Measurements from ENCODE around the gene CDK11A.

The CDK11A gene

DNA sequence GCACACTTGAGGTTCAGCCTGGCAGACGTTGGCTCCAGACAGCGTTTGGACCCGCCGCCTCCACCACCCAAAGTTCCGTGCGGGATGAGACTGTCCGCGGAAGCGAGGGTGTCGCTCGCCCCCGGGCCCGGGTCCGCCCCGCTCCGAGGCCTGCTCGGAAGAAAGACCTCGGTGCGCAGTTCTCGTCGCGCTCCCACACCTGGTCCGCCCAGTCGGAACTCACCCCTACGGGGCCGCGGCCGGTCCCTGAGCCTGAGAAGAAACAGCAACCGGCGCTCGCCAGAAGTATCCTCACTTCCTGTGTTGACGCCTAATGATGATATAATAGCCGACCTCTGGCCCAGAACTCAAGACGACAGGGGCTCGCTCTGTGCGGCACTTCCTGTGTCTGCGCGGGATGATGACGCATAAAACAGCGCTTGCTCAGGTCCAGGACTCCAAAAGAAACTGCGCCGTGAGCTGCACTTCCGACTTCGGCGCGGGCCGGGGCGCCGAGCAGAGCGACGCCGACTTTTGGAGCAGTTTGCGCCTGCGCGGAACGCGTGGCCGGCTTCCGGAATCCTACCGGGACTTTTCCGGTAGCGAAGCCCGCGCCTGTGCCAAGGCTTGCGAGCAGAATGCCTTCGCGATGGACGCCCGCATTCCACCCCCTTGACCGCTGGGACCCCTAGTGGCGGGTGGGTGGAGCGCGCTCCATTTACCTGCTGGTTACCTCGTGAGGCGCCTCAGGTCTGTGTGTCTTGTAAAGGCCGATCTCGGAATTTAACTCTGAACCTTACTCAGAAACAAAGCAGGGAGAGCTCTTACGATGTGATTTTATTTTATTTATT is at the start of gene CDK11A:
TSS of gene CDK11A (minus strand) at position 323 of the 830 bp plus-strand sequence. CDS start 1,539 bp downstream, outside the sequence.
- DNase-seq: peak; percentile 100

DNA sequence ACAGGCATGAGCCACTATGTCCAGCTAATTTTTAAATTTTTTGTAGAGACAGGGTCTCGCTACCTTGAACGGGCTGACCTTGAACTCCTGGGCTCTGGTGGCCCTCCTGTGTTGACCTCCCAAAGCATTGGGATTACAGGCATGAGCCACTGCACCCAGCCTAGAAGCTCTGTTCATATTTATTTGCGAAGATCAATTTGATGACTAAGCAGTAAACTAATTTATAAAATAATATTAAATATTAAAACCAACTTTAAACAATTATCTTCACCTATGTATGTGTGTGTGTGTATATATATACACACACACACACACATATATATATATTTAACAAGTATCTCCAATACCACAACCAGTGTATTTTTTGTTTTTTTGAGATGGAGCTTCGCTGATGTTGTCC is 49.7 kb upstream of the CDK11A start:
- no peak for DNase-seq

DNA sequence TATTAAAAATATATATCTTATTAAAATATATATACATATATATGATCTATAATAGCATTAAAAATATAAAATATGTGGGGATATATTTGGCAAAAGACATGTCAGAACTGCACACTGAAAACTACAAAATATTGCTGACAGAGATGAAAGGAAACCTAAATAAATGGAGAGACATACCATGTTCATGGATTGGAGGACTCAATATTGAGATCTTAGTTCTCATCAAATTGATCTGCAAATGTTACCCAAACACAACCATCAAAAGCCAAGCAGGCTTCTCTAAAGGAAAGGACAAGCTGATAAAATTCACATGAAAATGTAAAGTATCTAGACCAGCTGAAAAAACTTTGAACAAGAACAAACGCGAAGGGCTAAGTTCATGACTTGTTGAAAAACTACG is 46.9 kb upstream of the CDK11A start:
- DNase-seq: no peak

DNA sequence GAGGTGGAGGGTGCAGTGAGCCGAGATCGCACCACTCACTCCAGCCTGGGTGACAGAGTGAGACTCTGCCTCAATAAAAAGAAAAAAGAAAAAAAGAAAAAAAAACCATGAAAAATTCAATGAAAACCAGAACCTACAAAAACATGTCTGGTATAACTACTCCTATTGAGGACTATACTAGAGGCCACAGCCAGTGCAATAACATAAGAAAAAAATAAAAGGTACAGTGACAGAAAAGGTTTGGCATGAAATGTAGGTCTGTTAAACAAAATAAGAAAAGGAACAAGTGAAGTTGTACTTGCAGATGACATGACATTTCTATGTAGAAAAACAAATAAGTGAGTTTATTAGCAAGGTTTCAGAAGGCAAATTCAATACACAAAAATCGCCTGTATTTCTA is 45.9 kb upstream of the CDK11A start:
- DNase-seq: no peak

DNA sequence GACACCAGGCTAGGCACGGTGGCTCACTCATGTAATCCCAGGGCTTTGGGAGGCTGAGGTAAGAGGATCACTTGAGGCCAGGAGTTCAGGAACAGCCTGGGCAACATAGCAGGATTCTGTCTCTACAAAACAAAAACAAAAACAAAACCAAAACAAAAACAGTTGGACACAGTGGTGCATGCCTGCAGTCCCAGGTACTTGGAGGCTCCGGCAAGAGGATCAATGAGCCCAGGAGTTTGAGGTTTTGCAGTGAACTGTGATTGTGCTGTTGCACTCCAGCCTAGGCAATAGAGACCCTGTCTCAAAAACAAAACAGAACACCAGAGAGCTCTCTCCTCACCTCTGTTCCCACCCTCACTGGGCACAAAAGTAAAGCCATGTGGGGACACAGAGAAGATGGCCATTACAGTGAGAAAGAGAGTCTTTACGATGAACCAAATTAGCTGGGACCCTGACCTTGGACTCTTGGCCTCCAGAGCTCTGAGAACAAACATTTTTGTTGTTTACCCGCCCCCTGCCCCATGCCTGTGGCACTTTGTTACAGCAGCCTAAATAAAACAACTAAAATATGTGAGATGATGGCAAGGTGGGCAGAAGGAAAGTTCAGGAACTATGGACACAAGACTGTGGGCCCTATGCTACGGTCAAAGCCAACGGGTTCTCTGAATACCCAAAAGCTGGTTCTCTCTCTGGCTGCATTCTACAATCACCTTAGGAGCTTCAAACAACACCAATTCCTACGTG is 44.3 kb upstream of the CDK11A start:
- no peak for DNase-seq

DNA sequence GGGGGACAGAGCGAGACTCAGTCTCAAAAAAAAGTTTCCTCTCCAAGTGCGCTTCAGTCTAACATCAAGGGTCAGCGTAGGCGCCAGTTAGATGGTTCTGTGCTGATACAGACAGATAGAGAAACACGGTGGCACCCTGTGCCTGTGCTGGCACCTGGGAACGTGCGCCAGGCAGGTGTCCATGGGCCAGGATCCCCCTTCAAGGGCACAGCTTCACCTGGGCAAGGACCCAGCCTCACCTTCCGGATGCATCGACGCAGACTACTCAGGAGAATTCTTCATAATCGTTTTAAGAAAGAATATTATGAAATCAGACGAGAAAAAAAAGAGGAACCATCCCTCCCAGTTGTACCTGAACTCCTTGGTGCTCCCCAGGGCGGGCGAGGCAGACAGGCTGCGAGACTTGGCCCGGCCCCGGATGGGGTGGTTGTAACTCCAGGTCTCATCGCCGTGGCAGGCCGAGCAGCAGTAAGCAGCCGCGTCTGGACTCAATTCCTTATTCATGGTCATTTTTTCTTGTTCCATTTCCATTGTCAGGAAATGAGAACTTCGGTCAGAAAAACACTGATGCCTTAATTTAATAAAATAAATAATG is 40.8 kb upstream of the CDK11A start:
- no peak for DNase-seq

DNA sequence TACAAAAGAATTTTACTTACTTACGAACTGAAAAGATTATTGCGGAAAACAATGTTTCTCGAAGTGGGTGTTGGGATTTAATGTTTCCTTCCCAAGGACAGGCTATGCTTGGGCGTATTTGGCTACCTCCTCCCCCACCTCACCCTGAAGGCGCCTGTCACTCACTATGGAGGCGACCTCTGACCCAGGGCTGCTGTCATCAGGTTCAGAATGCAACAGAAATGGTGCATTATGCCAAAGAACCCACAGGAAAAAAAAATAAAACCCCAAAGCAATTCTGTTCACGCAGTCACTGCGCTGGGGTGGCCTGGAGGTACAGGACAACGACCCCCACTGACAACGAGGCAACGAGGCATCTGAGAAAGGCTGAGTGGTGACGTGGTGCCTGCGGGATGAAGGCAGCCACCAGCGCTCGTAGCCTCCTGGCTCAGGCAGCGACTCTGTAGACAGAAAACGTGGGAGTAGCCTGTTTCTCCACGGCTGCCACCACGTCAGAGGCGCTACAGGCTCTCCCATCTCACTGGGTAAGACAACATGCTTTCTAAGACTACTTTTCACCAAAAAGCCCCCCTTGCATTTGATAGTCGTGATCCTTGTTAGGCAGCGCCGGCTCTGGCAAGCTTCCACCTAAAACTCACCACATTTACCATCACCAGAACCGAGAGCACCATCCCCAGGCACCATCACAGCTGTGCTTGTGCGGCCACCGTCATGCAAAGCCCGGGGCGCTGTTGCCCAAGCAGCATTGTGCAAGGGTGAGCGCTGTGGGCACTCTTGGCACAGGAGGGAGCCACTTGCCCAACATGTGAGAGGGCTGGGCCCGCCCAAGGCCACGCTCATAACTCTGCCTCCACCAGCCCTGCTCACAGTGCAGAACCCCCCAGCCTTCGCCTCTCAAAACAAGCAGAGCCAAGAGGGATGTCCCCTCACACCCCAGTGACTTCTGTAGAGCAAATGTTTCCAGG is 39.8 kb upstream of the CDK11A start:
- DNase-seq: peak; percentile 54

DNA sequence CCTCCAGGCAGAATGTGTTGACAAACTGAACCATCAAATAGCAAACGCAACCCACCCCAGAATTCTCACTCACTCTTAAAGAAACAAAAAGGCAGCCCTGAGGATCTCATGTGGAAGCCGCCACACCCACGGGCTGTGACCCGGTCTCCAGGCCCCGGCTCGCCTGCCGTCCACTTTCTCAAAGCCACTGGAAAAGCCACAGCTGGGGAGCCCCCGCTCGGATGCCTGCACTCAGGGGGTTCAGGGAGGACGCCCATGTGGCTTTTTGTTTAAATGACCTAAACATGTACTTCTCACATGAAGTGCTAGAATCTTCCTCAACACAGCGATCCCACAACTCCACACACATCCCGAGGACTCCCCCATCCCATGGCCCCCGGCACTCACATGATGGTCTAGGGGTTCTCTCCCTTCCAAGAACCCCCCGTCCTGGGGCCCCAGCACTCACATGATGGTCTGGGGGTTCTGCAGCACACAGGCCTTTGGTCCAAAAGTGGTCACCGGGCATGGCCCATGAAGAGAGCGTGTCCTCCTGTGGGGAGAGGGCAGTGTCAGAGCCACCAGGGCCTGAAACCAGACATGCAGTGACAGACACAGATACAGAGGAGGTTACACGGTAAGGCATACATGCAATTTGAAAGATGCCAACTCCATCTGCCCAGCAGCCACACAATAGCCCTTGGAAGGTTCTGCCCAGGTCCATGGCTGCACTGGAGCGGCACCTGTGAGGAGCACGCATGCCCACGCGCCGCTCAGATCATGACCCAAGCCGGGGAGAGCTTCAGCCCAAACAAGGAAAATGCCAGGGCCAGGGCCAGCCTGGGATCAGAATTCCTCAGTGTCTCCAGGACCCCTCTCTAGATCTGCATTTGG is 37.6 kb upstream of the CDK11A start:
- DNase-seq: no peak

DNA sequence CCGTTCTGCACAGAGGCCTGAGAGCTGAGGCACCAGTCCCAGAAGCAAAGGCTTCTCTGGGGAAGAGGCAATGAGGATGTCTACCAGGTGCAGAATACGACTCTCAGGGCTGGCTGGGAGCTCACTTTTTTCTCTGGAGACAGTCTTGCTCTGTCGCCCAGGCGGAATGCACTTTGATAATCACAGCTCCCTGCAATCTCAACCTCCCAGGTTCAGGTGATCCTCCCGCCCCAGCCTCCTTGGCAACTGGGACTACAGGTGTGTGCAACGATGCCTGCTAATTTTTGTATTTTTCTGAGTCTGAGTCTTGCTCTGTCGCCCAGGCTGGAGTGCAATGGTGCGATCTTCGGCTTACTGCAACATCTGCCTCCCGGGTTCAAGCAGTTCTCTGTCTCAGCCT is 36.6 kb upstream of the CDK11A start:
- no peak for DNase-seq

DNA sequence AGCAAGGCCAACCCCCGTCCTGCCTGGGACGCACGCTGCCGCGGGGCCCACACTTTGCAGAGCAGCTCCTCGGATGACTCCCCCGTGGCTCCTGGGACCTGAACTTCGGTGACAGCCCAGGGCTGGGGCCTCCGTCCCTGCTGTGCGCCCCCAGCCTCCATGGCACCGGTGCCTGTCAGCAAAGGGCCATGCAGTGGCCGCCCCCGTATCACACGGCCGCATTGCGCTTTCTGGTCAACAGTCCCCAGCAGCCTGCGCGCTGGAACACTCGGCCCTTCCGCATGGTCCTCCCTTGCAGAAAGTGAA is 36.1 kb upstream of the CDK11A start:
- DNase-seq: no peak

DNA sequence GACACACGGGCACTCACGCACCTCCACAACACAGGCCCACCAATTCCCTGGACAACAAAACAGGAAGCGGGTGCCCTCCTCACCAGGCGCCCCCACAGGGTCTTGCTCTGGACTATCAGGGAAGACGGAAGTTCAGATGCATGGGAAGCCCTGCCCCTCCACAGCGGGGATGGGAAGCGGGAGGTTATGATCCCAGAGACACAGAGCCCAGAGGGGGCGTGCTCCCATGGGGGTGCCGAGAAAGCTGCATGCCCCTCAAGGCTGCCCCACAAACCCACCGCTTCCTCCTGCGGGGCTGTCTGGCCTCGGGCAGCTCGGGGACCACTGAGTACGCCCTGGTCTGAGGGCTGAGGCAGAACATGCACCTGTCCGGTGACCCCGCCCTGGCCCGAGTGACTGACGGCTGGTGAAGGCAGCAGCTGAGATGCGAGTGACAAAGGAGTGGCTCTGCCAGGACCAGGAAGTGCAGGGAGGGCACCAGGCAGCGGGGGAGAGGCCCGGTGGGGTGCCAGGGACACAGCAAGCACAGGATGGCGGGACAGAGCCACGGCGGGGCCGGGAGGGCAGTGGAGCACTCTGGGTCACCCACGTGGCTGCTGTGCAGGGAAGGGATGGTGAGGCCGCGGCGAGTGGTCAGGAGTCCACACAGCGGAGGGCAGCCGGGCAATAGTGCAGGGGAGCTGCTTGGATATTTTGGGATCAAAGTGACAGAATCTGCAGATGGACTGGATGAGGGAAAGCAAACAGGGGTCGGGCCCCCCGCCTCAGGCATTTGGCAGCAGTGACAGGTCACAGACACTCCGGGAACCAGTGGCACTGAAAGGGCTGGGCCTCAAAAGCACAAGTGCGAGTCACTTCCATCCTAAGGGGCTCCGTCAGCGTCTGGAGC is 35.5 kb upstream of the CDK11A start:
- DNase-seq: peak; percentile 92

DNA sequence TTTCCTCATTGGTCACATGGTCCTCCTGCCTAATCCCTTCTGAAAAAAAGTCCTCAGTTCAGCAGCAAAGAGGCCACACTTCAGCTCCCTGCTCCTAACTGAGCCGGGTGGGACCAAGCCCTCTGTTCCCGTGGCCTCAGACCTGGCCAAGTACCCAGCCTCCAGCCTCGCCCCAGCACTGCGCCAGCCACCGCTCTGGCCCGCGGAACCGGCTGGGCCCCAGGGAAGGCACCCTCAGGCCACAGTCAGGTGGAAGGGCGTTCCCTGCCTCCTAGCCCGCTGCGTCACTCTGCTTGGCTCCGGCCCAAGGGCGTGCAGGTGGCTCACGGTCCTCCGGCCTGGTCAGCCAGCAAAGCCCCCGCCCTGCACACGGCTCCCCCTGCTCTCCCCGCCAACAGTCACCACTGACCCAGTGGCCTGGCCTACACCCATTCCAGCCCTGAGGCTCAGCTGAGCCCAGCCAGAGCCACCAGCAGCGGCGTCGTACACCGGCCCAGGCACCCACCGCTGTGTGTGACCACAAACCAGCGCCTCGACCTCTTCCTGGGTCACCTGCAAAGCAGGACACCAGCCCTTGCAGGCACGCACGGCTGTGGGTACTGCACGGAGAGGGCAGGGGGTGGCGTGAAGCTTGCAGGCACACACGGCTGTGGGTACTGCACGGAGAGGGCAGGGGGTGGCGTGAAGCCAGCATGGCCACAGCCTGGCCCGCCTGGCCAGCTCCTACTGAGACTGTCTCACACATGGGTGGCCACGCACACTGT is 34.7 kb upstream of the CDK11A start:
- DNase-seq: peak; percentile 98

DNA sequence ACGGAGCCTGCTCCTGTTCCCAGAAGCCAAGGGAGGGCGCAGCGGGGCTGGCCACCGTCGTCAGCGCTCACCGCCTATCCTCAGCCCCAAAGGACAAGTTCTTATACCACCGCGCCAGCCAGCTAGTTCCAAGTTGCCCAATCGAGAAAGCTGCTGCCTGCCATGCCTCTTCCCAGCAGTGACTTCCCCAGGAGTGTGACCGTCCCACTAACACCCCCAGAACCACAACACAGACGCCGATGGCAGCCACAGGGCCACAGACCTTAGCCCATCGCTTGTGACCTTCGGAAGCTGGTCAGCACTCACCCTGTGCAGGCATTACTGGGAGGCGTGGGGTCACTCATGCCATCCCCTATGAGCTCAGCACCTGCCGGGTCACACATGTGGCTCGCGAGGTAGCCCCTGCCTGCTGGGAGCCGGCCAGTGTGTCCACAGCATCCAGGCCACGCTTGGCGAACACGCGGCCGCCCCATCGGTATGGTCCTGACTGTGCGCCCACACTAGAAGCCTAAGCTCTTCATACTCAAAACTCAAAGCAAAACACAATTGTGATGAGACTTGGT is 34.0 kb upstream of the CDK11A start:
- no peak for DNase-seq

DNA sequence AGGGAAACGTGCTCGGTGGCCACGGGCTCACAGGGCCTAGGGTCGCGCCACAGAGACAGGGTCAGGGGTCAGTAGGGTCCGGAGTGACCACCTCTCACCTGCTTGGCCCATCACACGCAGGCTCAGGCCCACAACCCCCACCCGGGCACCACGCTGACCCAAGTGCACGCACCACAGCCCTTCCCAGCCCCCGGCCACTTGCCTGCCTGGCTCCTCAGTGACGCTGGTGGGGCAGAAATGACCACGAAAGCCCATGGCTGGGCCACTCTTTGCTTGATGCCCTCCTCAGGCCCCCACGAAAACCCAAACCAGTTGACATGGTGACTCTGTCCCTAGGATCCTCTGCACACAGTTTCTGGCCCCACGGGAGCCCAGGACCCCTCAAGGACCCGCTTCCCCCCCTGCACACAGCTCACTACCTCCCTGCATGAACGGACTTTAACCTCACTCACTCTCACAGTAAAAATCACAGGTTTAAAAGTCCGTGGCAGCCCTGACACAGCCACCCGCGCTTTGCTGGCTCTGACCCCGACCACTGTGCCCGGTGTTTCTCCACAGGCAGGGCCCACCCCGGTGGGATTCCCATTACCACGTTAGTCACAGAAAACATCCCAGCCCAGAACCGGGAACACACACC is 33.4 kb upstream of the CDK11A start:
- no peak for DNase-seq

DNA sequence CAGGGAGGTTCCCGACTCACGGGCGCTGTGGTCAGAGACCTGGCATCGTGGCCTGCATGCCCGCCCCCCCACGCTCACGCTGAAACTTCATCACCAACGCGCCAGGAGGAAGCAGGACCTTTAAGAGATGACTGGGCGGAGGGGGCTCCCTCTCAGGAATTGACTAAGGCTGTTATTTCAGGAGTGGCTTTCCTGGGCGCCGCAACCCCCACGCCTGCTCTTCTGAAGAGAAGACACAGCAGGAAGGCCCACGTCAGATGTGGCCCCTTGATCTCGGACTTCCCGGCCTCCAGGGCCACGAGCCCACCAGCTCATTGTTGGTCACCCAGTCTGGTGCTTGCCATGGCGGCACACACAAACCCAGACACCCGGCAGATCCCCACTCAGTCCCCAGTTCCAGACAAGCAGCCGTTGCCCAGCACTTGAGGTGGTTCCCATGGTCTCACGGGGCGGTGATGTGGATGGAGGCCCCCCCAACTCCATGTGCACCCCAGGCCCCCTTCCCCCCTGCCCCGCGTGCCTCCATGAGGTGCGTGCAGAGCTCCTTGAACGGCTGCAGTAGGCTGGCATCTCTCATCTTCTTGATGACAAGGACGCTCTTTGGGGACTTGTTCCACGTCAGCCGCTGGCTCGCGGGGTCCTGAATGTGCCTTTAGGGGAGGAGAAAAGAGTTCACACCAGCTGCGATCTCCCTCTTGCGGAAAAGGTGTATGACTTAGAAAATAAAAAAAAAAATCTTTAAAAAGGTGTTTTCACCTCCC is 32.7 kb upstream of the CDK11A start:
- DNase-seq: no peak

DNA sequence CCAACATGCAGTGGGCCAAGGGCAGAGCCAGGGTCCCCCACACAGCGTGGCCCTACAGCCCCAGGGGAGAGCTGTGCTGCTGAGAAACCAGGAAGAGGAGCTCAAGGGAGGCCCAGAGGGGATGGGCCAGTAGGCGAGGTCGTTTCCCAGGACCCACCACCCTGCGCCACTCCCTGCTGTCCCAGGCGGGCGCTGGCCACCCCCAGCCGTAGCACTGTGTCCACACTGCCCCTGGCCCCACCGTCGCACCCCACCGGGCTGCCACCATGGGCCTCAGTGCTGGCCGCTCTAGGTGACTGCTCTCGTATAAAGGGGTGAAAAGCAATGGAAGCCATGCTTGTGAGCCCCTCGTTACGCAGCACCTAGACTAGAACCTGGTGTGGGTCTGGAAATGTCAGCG is 31.7 kb upstream of the CDK11A start:
- DNase-seq: no peak

DNA sequence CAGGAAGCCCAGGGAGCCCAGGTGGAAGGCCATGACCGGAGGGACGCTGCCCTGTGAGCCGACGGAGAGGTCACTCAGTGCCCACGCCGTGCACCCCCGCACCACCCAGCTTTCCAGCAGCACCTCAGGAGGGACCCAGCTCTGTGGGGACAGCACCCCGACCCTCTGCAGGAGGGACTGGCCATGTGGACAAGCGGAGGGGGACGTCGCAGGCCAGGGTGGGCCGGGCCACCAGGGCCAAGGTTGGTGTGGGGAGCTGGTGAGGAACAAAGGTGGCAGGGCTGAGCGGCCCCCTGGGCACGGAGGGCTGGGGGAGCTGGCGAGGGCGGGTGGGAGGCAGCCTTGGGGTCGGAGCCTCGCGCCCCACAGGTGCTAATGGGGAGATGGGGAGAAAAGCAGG is 31.3 kb upstream of the CDK11A start:
- no peak for DNase-seq

DNA sequence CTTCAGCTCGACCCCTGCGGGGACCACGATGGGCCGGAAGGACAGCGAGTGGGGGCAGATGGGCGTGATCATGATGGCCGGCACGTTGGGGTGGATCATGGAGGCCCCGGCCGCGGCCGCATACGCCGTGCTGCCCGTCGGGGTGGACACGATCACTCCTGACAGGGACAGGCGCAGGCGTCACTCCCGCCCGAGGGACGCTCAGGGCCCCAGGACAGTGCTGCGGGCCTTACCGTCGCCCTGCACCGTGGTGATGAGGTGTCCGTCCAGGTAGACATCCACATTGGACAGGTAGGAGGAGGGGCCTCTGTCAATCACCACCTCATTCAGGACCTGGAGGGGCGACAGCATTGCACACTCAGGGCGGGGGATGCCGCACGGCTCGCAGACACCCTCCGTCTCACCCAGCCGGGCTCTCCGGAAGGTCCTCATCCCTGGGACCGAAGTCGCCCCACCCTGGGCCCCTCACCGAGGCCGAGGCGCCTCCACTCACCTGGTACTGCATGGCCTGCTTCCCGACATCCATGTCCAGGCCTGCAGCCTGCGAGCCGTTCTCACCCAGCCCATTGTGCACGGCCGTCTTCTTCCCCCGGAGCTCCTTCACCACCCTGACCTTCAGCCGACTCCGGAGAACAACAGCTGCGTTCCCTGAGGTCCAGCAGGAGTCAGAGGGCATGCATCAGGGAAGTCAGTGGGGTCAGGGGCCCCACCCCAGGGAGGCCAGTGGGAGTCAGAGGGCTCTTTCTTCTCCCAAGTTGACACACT is 30.1 kb upstream of the CDK11A start:
- no peak for DNase-seq

Measured in NCI-H510A treated with DMSO at 0.1 percent for 48 hours (cell line).